ENCODE data around the gene TRAF1. TPM values are rescaled to one million over a fixed set of nuclear protein-coding genes. Genes with fewer than 3 reads are reported as not detected.

The TRAF1 gene
- total and polyA plus RNA-seq, 10 of the 15 experiments (the other 5 are each of a cell fraction or from before 2014, with no cell fraction given): 13.8 to 163 (median 128) TPM

DNA sequence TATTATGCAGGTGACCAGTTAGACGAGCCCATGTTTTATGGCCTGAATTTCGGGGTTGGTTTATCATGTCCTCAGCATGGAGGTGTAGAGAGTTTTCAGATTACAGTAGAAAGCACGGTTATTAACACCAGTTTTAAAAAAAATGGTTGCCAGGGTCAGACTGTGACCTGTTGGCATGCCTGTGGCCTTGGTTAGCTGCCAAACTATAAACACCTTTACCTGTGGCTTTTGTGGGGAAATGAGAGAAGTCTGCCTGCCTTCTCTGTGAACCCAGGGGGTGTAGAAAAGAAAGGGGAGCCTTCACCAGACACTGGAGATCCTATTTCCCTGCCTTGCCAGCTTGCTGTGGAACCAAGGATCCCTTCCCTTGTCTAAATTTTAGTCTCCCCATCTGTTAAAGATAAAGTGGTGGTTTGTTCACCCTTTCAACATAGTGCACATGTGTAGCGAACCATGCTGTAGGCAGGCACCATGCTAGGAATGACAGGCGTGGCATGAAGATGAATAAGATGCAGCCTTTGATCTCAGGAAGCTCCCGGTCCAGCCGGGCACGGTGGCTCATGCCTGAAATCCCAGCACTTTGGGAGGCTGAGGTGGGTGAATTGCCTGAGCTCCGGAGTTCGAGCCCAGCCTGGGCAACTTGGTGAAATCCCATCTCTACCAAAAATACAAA lies 43.5 kb downstream of the TRAF1 start:
- ChIA-PET POLR2A (interaction anchor here (0.6 to 15.6 kb wide), 4 partner anchors 13 to 315 kb away, joined by 4 to 383 read pairs (median 5); partner anchors contain the start of gene TRAF1), SMC1A (ENCODE audit: uncharacterized antibody, unreplicated experiment) (interaction anchor here (0.8 to 23.6 kb wide), 4 partner anchors 9 to 44 kb away, joined by 3 to 522 read pairs (median 26); partner anchors contain the start of gene TRAF1), CTCF (interaction anchor here (0.7 to 4.2 kb wide), 5 partner anchors 14 to 53 kb away, joined by 3 to 14 read pairs (median 6); no protein-coding TSS in a partner anchor), RAD21 (ENCODE audit: unreplicated experiment) (interaction anchor here (0.6 to 3.0 kb wide), 4 partner anchors 25 to 51 kb away, joined by 4 to 9 read pairs (median 4); no protein-coding TSS in a partner anchor)
- H3K4me2 ChIP-seq (ENCODE audit: control insufficient read depth, insufficient read depth): no peak overlapping the region
- no peaks in the 10 kb centered on the region for H4K20me1 ChIP-seq (ENCODE audit: control insufficient read depth, insufficient read depth)
- peaks cover 7% of the 10 kb centered on the region for H3K79me2 ChIP-seq (ENCODE audit: control insufficient read depth, insufficient read depth, low read length)
- peaks cover 27% of the 10 kb centered on the region for H3K4me1 ChIP-seq (ENCODE audit: control insufficient read depth, insufficient read depth, low read length)
- in situ Hi-C loops (cut with MboI) (no loop called here), intact Hi-C loops (cut with micrococcal nuclease; ENCODE audit: unreplicated experiment) (no loop called here)
- no peak overlapping the region for H2AFZ ChIP-seq (ENCODE audit: control insufficient read depth, low read depth, low read length)
- TF ChIP-seq BHLHE40 (IDR thresholded peaks at IDR 0.05; ENCODE audit: borderline replicate concordance in 1 of 2, low read depth in 2 of 2, low read length in 1 of 2) (peak in 1 of 2 experiments; percentile 22; a peak in 1 of 4 replicates), WRNIP1 (IDR thresholded peaks at IDR 0.05; ENCODE audit: borderline replicate concordance, low read depth, low read length) (no peak), NR2F1 (conservative IDR thresholded peaks at IDR 0.05) (peak; percentile 80)
- no peak for FAIRE-seq
- no peak overlapping the region for H3K9ac ChIP-seq (ENCODE audit: control insufficient read depth, insufficient read depth, low read length)
- no peak for DNase-seq (ENCODE audit: low read depth, low spot score)
- no TSS peak for BruUV-seq (replicated peaks)
- WGBS (ENCODE audit: insufficient coverage, insufficient replicate concordance, low lambda C conversion rate, missing lambda C conversion rate): 41% methylated on average over 10 of the region's 10 CpGs
- no peak overlapping the region for H3K27ac ChIP-seq (ENCODE audit: control insufficient read depth, insufficient read depth)
- H3K4me3 ChIP-seq: no peak overlapping the region
- no peak for ATAC-seq
- no peaks in the 10 kb centered on the region for H3K9me3 ChIP-seq (replicated peaks; ENCODE audit: control insufficient read depth, insufficient read depth, low read length)
- no peaks in the 10 kb centered on the region for H3K36me3 ChIP-seq (ENCODE audit: control insufficient read depth in 2 of 2, insufficient read depth in 2 of 2, low read length in 1 of 2)
- no peaks in the 10 kb centered on the region for H3K27me3 ChIP-seq (replicated peaks in 1 of 2; ENCODE audit: control insufficient read depth in 2 of 2, insufficient read depth in 2 of 2, low read length in 1 of 2)

GRCh38 chr9:120879446-120879845 lies 47.1 kb downstream of the TRAF1 start:
- FAIRE-seq (no peak), ATAC-seq (no peak), DNase-seq (ENCODE audit: low read depth, low spot score) (no peak)
- Histone ChIP-seq H3K4me1 (ENCODE audit: control insufficient read depth, insufficient read depth, low read length) (peaks cover 27% of the 10 kb centered on the region), H3K27ac (ENCODE audit: control insufficient read depth, insufficient read depth) (no peak overlapping the region), H3K9ac (ENCODE audit: control insufficient read depth, insufficient read depth, low read length) (no peak overlapping the region), H3K9me3 (replicated peaks; ENCODE audit: control insufficient read depth, insufficient read depth, low read length) (no peaks in the 10 kb centered on the region), H3K4me3 (no peak overlapping the region), H3K27me3 (replicated peaks in 1 of 2; ENCODE audit: control insufficient read depth in 2 of 2, insufficient read depth in 2 of 2, low read length in 1 of 2) (no peaks in the 10 kb centered on the region), H2AFZ (ENCODE audit: control insufficient read depth, low read depth, low read length) (0 out of 2 replicates have a peak overlapping the region, but pooled peaks have one; percentile 7), H3K4me2 (ENCODE audit: control insufficient read depth, insufficient read depth) (0 out of 2 replicates have a peak overlapping the region, but pooled peaks have one; percentile 6), H3K36me3 (ENCODE audit: control insufficient read depth in 2 of 2, insufficient read depth in 2 of 2, low read length in 1 of 2) (peaks cover 0 to 9% of the 10 kb centered on the region in 2 experiments; a peak in 1 of 4 replicates), H3K79me2 (ENCODE audit: control insufficient read depth, insufficient read depth, low read length) (peaks cover 37% of the 10 kb centered on the region), H4K20me1 (ENCODE audit: control insufficient read depth, insufficient read depth) (no peaks in the 10 kb centered on the region)
- TF ChIP-seq PBX3 (IDR thresholded peaks at IDR 0.05; ENCODE audit: insufficient replicate concordance, low read depth, low read length): no peak
- TF ChIP-seq MXI1 (IDR thresholded peaks at IDR 0.05; ENCODE audit: low read depth, low read length): no peak
- TF ChIP-seq MYB (IDR thresholded peaks at IDR 0.05; ENCODE audit: borderline replicate concordance, low read depth, low read length): no peak
- TF ChIP-seq IKZF2 (IDR thresholded peaks at IDR 0.05): no peak
- no peak for TF ChIP-seq PRDM15 (CRISPR knock-in tag; IDR thresholded peaks at IDR 0.05)
- intact Hi-C loops (cut with micrococcal nuclease; ENCODE audit: unreplicated experiment) (loop anchor here (5.0 kb wide), 1 partner anchor 87 kb away; the partner anchor contains the start of gene FBXW2), in situ Hi-C loops (cut with MboI) (no loop called here)
- no TSS peak for BruUV-seq (replicated peaks)
- CTCF ChIA-PET: interaction anchor here (1.3 to 3.8 kb wide), 5 partner anchors 11 to 123 kb away, joined by 4 to 13 read pairs (median 7); no protein-coding TSS in a partner anchor
- WGBS (ENCODE audit: insufficient coverage, insufficient replicate concordance, low lambda C conversion rate, missing lambda C conversion rate): 51% methylated on average over 6 of the region's 6 CpGs
- POLR2A ChIA-PET: interaction anchor here (1.5 to 8.2 kb wide), 2 partner anchors 12 to 46 kb away, joined by 7 to 75 read pairs; no protein-coding TSS in a partner anchor
- SMC1A ChIA-PET (ENCODE audit: uncharacterized antibody, unreplicated experiment): interaction anchor here (1.1 to 3.2 kb wide), 3 partner anchors 13 to 56 kb away, joined by 3 to 17 read pairs (median 16); no protein-coding TSS in a partner anchor
- RAD21 ChIA-PET (ENCODE audit: unreplicated experiment): interaction anchor here (3.0 to 3.9 kb wide), 2 partner anchors 17 to 46 kb away, joined by 13 to 16 read pairs; partner anchors contain the start of gene TRAF1
